Measurements from ENCODE around the gene TBL2.
"Not testable (repeated sequence)": the region's sequence is repeated elsewhere in the genome, so short reads cannot be mapped to it uniquely, and the experiment has no call there.

The TBL2 gene

DNA sequence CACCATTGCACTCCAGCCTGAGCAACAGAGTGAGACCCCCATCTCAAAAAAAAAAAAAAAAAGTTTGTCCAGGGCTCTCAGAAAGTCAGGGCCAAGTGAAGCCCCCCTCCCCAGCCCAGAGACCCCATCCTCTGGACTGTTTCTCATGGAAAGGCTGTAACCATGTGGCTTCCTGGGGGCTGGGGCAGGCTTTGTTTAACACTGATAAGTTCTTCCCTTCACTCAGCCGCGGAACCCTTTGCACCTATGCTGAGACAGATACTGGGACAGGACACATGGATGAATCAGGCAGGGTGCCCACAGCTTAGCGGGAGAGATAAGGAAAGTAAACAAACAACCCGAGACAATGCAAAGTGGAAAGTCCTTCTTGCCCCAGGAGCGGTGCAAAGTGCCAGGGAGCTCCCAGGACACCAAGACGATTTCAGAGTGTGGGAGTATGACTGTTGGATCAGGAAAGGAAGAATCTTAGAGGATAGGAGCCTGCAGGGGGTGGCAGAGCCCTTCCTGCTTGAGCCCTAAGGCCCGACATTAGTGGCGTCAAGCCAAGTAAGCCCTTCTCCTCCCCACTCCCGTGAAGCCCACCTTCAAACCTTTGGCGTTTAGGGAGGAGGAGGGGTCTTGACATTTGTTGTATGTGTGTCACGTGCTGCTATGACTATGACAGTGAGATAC, 34.4 kb upstream of the TBL2 start:
- H3K4me3 ChIP-seq (ENCODE audit: low read depth, low read length): no peak overlapping the region
- DNase-seq (ENCODE audit: low read depth): peak; percentile 98
- TF ChIP-seq, protein P1, sequence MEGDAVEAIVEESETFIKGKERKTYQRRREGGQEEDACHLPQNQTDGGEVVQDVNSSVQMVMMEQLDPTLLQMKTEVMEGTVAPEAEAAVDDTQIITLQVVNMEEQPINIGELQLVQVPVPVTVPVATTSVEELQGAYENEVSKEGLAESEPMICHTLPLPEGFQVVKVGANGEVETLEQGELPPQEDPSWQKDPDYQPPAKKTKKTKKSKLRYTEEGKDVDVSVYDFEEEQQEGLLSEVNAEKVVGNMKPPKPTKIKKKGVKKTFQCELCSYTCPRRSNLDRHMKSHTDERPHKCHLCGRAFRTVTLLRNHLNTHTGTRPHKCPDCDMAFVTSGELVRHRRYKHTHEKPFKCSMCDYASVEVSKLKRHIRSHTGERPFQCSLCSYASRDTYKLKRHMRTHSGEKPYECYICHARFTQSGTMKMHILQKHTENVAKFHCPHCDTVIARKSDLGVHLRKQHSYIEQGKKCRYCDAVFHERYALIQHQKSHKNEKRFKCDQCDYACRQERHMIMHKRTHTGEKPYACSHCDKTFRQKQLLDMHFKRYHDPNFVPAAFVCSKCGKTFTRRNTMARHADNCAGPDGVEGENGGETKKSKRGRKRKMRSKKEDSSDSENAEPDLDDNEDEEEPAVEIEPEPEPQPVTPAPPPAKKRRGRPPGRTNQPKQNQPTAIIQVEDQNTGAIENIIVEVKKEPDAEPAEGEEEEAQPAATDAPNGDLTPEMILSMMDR (IDR thresholded peaks at IDR 0.05; ENCODE audit: control insufficient read depth, extremely low read depth, insufficient read depth): peak; percentile 23; the same call in 1 of the 2 replicates

DNA sequence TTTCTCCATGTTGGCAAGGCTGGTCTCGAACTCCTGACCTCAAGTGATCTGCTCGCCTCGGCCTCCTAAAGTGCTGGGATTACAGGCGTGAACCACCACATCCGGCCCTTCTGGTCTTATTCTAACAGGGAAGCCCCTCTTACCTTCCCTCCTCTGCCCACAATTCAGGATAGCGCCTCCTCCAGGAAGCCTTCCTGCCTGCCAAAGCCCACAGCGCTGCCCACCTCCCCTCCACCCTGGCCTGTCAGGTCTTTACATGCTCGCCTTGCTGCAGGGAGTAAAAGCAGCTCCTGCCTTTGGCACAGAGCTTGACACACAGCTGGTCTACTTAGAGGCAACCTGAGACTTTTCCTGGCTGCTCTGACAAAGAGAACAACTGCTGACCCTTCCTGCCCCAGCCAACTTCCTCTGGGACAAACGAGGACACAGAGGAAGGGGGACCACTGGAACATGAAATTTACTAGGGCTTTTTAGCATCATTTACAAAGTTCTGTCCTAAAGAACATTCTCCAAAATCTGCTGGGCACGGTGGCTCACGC, 32.7 kb upstream of the TBL2 start:
- TF ChIP-seq, protein P1 (IDR thresholded peaks at IDR 0.05; ENCODE audit: control insufficient read depth, extremely low read depth, insufficient read depth): no peak
- DNase-seq (ENCODE audit: low read depth): no peak
- H3K4me3 ChIP-seq (ENCODE audit: low read depth, low read length): no peak overlapping the region

DNA sequence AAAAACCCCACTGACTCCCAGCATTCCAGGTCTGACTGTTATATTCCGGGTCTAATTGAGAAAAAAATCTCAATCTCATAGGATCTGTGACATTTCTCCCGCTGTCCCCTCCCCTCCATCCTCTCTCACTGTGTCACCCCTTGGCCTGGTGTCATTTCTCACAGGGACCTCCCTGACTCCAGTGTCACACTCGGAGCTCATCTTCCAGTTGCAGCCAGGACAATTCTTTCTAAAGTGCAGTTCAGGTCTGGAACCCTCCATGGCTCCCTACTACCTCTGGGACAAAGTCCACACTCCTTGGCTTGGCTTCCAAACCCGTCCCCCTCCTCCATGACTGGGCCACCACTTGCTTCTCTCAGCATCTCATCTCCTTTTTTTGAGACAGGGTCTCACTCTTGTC, 31.7 kb upstream of the TBL2 start:
- DNase-seq (ENCODE audit: low read depth): no peak
- TF ChIP-seq, protein P1 (IDR thresholded peaks at IDR 0.05; ENCODE audit: control insufficient read depth, extremely low read depth, insufficient read depth): no peak
- H3K4me3 ChIP-seq (ENCODE audit: low read depth, low read length): no peak overlapping the region

DNA sequence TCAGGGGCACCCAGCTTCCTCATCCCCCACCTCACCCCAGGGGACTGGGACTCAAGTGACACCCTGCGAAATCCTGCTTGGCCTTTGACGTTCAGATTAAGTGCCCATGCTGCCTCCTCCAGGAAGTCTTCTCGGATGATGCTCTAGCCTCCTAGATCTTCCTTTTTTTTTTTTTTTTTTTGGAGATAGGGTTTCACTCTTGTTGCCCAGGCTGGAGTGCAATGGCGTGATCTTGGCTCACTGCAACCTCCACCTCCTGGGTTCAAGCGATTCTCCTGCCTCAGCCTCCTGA, 29.3 kb upstream of the TBL2 start:
- not testable (repeated sequence) for DNase-seq (ENCODE audit: low read depth); H3K4me3 ChIP-seq (ENCODE audit: low read depth, low read length)

DNA sequence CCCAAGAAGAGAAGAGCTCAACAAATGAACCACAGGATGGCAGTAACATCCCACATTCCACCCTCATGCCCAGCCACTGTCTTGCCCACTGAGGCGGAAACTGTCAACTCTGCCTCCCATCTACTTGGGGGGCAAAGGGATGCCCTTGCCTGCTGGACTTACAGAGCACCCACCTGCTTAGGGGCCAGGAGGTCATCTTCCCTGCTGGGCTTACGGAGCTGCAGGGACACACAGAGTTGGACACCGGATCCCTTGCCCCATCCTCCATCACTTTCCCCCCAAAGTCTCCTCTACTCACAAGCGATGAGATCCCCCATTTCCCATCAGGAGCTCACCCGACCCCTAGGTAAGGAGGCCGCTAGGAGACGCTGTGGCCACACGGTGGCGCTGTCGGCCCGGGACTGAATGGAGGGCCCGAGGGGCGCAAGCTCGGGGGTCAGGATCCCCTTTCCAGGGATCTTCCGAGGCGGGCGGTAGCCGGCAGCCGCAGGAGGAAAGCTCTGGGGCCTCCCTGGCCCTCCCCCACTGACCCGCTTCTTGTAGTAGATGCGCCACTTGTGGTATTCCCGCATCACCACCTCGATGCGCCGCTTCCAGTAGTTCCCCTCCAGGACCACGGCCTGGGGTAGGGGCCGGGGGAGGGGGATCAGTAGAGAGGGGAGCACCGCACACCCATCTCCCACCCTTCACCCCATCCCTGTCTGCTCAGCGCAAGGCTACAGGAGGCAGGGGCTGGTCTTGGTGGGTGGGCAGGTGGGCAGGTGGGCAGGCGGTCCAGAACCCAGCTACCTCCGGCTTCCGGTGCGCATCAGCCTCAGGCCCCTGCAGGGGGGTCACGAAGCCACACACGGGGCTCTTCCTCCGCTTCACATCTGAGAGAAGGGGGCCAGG, 28.7 kb upstream of the TBL2 start:
- TF ChIP-seq, protein P1 (IDR thresholded peaks at IDR 0.05; ENCODE audit: control insufficient read depth, extremely low read depth, insufficient read depth): peak; percentile 90
- no peak overlapping the region for H3K4me3 ChIP-seq (ENCODE audit: low read depth, low read length)
- DNase-seq (ENCODE audit: low read depth): no peak

DNA sequence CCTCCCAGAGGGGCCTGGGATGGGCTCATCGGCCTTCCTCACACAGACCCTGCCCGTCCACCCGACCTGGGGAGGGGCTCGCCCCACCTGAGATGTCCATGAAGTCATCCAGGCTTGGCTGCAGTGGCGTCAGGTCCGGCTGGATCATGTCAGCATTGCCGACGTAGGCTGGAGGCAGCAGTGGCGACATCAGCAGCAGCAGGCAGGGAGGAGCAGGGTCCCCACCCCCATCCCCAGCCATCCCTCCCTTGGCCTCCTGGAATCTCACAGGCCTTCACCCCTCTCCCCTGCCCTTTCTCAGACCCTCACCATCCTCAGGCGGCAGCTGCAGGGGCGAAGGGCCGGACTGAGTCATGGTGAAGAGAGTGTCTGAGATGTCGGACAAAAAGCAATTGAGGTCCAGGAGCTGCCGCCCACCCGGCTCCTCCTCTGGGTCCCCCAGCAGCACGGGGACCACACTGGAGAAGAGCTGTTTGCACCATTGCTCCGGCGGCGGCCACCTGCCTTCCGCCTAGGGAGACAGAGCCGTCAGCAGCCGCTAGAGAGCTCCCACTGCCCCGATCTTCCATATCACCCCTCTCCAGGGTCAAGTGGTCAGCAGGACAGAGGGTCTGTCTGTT, 27.3 kb upstream of the TBL2 start:
- TF ChIP-seq, protein P1 (IDR thresholded peaks at IDR 0.05; ENCODE audit: control insufficient read depth, extremely low read depth, insufficient read depth): no peak
- H3K4me3 ChIP-seq (ENCODE audit: low read depth, low read length): no peak overlapping the region
- no peak for DNase-seq (ENCODE audit: low read depth)
